Measurements from ENCODE around the gene HOXA3.

The HOXA3 gene
- long read RNA-seq = 0 reads

- H3K27ac ChIP-seq (replicated peaks) = no peak within 1 kb of the TSS
- no peak for TF ChIP-seq REST (IDR thresholded peaks at IDR 0.05; ENCODE audit: insufficient replicate concordance, low read depth)
- TF ChIP-seq, protein P1, sequence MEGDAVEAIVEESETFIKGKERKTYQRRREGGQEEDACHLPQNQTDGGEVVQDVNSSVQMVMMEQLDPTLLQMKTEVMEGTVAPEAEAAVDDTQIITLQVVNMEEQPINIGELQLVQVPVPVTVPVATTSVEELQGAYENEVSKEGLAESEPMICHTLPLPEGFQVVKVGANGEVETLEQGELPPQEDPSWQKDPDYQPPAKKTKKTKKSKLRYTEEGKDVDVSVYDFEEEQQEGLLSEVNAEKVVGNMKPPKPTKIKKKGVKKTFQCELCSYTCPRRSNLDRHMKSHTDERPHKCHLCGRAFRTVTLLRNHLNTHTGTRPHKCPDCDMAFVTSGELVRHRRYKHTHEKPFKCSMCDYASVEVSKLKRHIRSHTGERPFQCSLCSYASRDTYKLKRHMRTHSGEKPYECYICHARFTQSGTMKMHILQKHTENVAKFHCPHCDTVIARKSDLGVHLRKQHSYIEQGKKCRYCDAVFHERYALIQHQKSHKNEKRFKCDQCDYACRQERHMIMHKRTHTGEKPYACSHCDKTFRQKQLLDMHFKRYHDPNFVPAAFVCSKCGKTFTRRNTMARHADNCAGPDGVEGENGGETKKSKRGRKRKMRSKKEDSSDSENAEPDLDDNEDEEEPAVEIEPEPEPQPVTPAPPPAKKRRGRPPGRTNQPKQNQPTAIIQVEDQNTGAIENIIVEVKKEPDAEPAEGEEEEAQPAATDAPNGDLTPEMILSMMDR (IDR thresholded peaks at IDR 0.05; ENCODE audit: insufficient read depth, low read length) = no peak
- no peak for TF ChIP-seq SPI1 (IDR thresholded peaks at IDR 0.05; ENCODE audit: borderline replicate concordance, low read depth)
- TF ChIP-seq GABPA (IDR thresholded peaks at IDR 0.05; ENCODE audit: low read depth) = no peak
- no peak for TF ChIP-seq POLR2AphosphoS5 (IDR thresholded peaks at IDR 0.05; ENCODE audit: low read depth)
- H3K27me3 ChIP-seq (ENCODE audit: insufficient read depth, poor library complexity, severe bottlenecking) = peaks cover 66% of the 10 kb centered on the region
- no peak for DNase-seq (ENCODE audit: low read depth in 1 of 2, low spot score in 1 of 2)
- peak within 1 kb of the TSS; percentile 44 for H3K4me3 ChIP-seq (replicated peaks; ENCODE audit: insufficient read depth, low read length)
Observed at GRCh38 chr7:27151931-27152815, at the start of gene HOXA3. TSS of gene HOXA3 (minus strand) at chr7:27152583. CDS start at chr7:27110640, 41,943 bp downstream.

- H3K27ac ChIP-seq (replicated peaks) = no peak overlapping the region
- TF ChIP-seq, protein P1 (IDR thresholded peaks at IDR 0.05; ENCODE audit: insufficient read depth, low read length) = no peak
- TF ChIP-seq SPI1 (IDR thresholded peaks at IDR 0.05; ENCODE audit: borderline replicate concordance, low read depth) (no peak), POLR2AphosphoS5 (IDR thresholded peaks at IDR 0.05; ENCODE audit: low read depth) (no peak)
- 0 out of 2 replicates have a peak overlapping the region, but pooled peaks have one; percentile 5 for H3K4me3 ChIP-seq (replicated peaks; ENCODE audit: insufficient read depth, low read length)
- no peak for DNase-seq (ENCODE audit: low read depth in 1 of 2, low spot score in 1 of 2)
- H3K27me3 ChIP-seq (ENCODE audit: insufficient read depth, poor library complexity, severe bottlenecking) = peaks cover 79% of the 10 kb centered on the region
Observed at GRCh38 chr7:27201580-27202017, 49.2 kb upstream of the HOXA3 start.

DNA sequence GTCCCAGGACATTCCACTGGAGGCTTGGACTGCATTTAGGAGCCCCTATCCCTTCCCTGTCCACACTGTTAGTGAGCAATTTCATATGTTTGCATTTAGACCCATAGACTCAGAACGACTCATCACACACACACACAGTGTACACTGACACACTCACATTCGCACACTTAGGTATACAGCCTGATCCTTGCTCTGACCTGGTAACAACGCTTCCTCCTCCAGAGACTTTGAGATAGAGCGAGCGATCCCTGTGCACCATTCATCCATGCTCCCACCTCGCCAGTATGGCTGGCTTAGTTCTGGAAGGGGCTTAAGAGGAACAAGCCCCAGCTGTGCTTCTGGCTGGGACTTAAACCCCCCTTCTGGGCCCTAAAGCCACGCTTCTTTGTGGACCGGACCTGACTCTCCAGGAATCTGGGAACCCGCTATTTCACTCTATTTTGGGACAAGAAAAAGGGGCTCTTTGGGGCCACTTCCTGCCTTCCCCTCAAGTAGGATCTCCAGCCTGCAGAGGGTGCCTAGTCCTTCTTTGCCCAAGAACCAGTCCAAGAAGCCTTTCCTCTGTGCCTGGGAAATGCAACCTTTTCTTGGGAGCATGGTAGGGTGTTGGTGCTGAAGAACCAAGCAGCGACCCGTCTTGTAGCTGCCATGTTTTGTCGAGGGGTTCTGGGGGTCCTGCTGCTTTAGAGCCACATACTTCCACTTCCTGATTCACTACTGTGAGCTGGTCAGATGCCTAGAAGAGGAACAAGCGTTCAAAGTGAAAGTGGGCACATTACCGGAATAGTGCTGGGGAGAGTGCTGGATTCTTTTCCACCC is 48.6 kb upstream of the HOXA3 start:
- TF ChIP-seq, protein P1 (IDR thresholded peaks at IDR 0.05; ENCODE audit: insufficient read depth, low read length) = no peak
- peak; percentile 80 for TF ChIP-seq SPI1 (IDR thresholded peaks at IDR 0.05; ENCODE audit: borderline replicate concordance, low read depth)
- TF ChIP-seq POLR2AphosphoS5 (IDR thresholded peaks at IDR 0.05; ENCODE audit: low read depth) = no peak
- no peak for TF ChIP-seq GABPA (IDR thresholded peaks at IDR 0.05; ENCODE audit: low read depth)
- TF ChIP-seq REST (IDR thresholded peaks at IDR 0.05; ENCODE audit: insufficient replicate concordance, low read depth) = no peak
- peak in 1 of 2 experiments; percentile 46 for DNase-seq (ENCODE audit: low read depth in 1 of 2, low spot score in 1 of 2)
- Histone ChIP-seq H3K27ac (replicated peaks) (no peak overlapping the region), H3K4me3 (replicated peaks; ENCODE audit: insufficient read depth, low read length) (peak overlapping the region; percentile 50), H3K27me3 (ENCODE audit: insufficient read depth, poor library complexity, severe bottlenecking) (peaks cover 76% of the 10 kb centered on the region)

Data from HL-60 (cell line).